Endothelial cell of umbilical vein (primary cell): Measurements from ENCODE around the gene DENND6A. TPM values are rescaled to one million over a fixed set of nuclear protein-coding genes. Genes with fewer than 3 reads are reported as not detected.

ENCODE experiments used
- BruUV-seq: library from RNA; stranded (reverse); fragments of 400-500 nt; replicated peaks from 2 replicates; lab custom pipeline; 2021; lab: Mats Ljungman, UMichigan
- CTCF ChIA-PET: fragments of 300-600, 350-600 bp; sonication (Branson Sonifier 250); formaldehyde crosslinking; loops from one replicate; lab custom pipeline; 2021; ENCODE audit warnings: antibody characterized with exemption, inconsistent platforms; lab: Charles Lee
- POLR2A ChIA-PET: fragments of 300-600, 350-600 bp; sonication (Branson Sonifier 250); formaldehyde crosslinking; loops from one replicate; lab custom pipeline; 2021; ENCODE audit warnings: antibody characterized with exemption, inconsistent platforms; lab: Charles Lee
- DNase-seq: peaks from one replicate; pipeline ENCODE4 v3.0.0-alpha.2; 2011; ENCODE audit warnings: low read depth, low spot score
- FAIRE-seq: peaks from 2 replicates; lab custom pipeline; 2011; peaks lifted over from hg19 to GRCh38; lab: Jason Lieb, UNC
- H2AFZ ChIP-seq: 2 replicates; pipeline ENCODE4 v1.6.0; 2012; ENCODE audit warnings: low read depth, low read length, control low read depth, inconsistent platforms
- H3K27ac ChIP-seq: 2 replicates; pipeline ENCODE4 v1.5.1; 2011; ENCODE audit warnings: low read depth, mild to moderate bottlenecking, control low read depth, low read length, moderate library complexity; ENCODE audit not compliant: insufficient read depth
- H3K27me3 ChIP-seq, 2 experiments: 2 replicates each; pipeline versions ENCODE4 v1.6.0 to v1.6.1; 2011; ENCODE audit warnings: low read length in 2 of 2, mixed read lengths in 1 of 2; ENCODE audit not compliant: control insufficient read depth in 2 of 2, insufficient read depth in 2 of 2
- H3K36me3 ChIP-seq, 2 experiments: 2 replicates in 1 of 2; 3 replicates in 1 of 2; pipeline ENCODE4 v1.5.1; 2011; ENCODE audit warnings: low read length in 2 of 2, mild to moderate bottlenecking in 1 of 2, moderate library complexity in 1 of 2; ENCODE audit not compliant: control insufficient read depth in 2 of 2, insufficient read depth in 2 of 2; ENCODE audit errors: extremely low read depth in 1 of 2
- H3K4me1 ChIP-seq: 3 replicates; pipeline ENCODE4 v1.5.1; 2011; ENCODE audit warnings: mild to moderate bottlenecking, low read length; ENCODE audit not compliant: control insufficient read depth, insufficient read depth; ENCODE audit errors: extremely low read depth
- H3K4me2 ChIP-seq: 2 replicates; pipeline ENCODE4 v1.6.1; 2011; ENCODE audit warnings: low read length, control low read depth, mixed read lengths; ENCODE audit not compliant: insufficient read depth
- H3K4me3 ChIP-seq, 3 experiments: fragments of 200-600 bp in 1 of 3; sonication (generic), shearing (Covaris generic) in 1 of 3; replicated peaks in 1 of 3; 2 replicates each; pipeline ENCODE4 v1.5.1; 2011 to 2016; ENCODE audit warnings: control low read depth in 3 of 3, low read length in 3 of 3, mild to moderate bottlenecking in 2 of 3, inconsistent platforms in 1 of 3, low read depth in 1 of 3, moderate library complexity in 1 of 3; ENCODE audit not compliant: insufficient read depth in 1 of 3
- H3K79me2 ChIP-seq: 2 replicates; pipeline ENCODE4 v1.6.0; 2012; ENCODE audit warnings: low read length, inconsistent platforms; ENCODE audit not compliant: control insufficient read depth, insufficient read depth
- H3K9ac ChIP-seq: replicated peaks from 2 replicates; pipeline ENCODE3; 2011; ENCODE audit warnings: low read length, control low read depth; ENCODE audit not compliant: insufficient read depth; ENCODE audit errors: extremely low read depth
- H3K9me1 ChIP-seq: replicated peaks from 3 replicates; pipeline ENCODE4 v1.6.0; 2011; ENCODE audit warnings: mild to moderate bottlenecking, low read length; ENCODE audit not compliant: control insufficient read depth, insufficient read depth; ENCODE audit errors: extremely low read depth
- H3K9me3 ChIP-seq: replicated peaks from 2 replicates; pipeline ENCODE4 v1.5.1; 2012; ENCODE audit warnings: low read length, inconsistent platforms; ENCODE audit not compliant: control insufficient read depth, insufficient read depth
- H4K20me1 ChIP-seq: replicated peaks from 2 replicates; pipeline ENCODE3; 2011; ENCODE audit warnings: mild to moderate bottlenecking, low read length; ENCODE audit not compliant: control insufficient read depth, insufficient read depth; ENCODE audit errors: extremely low read depth
- CTCF ChIP-seq, 2 donors: IDR thresholded peaks; 1 replicate in 1 of 2; 2 replicates in 1 of 2; pipeline ENCODE4 v1.5.1; 2011; ENCODE audit warnings: low read length in 2 of 2, mild to moderate bottlenecking in 2 of 2, moderate library complexity in 2 of 2, control low read depth in 1 of 2, inconsistent platforms in 1 of 2, low read depth in 1 of 2; ENCODE audit not compliant: insufficient read depth in 1 of 2; ENCODE audit errors: extremely low read depth in 1 of 2
- EZH2 ChIP-seq: IDR thresholded peaks from 2 replicates; pipeline ENCODE4 v1.6.1; 2012; ENCODE audit warnings: borderline replicate concordance, low read depth, mild to moderate bottlenecking, moderate library complexity, low read length, inconsistent platforms; ENCODE audit not compliant: severe bottlenecking
- FOS ChIP-seq: IDR thresholded peaks from 2 replicates; pipeline ENCODE4 v1.6.1; 2011; ENCODE audit warnings: mild to moderate bottlenecking, low read length, moderate library complexity, borderline replicate concordance; ENCODE audit not compliant: insufficient read depth
- GATA2 ChIP-seq: IDR thresholded peaks from 2 replicates; pipeline ENCODE4 v1.7.0; 2011; ENCODE audit warnings: low read depth, mild to moderate bottlenecking, moderate library complexity, mixed read lengths, low read length; ENCODE audit not compliant: insufficient read length, insufficient read depth
- JUN ChIP-seq: IDR thresholded peaks from 2 replicates; pipeline ENCODE4 v1.6.1; 2011; ENCODE audit warnings: borderline replicate concordance, low read depth; ENCODE audit not compliant: insufficient read length, insufficient read depth
- MAX ChIP-seq: IDR thresholded peaks from 2 replicates; pipeline ENCODE4 v1.6.1; 2011; ENCODE audit not compliant: insufficient read depth, insufficient read length
- MYC ChIP-seq: IDR thresholded peaks from one replicate; pipeline ENCODE4 v1.6.1; 2011; ENCODE audit warnings: mild to moderate bottlenecking, low read depth, low read length
- POLR2A ChIP-seq: IDR thresholded peaks from 2 replicates; pipeline ENCODE4 v1.6.1; 2012; ENCODE audit warnings: low read depth, mild to moderate bottlenecking, control low read depth, low read length
- POLR2AphosphoS5 ChIP-seq: IDR thresholded peaks from 2 replicates; pipeline ENCODE4 v1.6.1; 2012; ENCODE audit warnings: low read depth, mild to moderate bottlenecking, control low read depth, low read length, moderate library complexity; ENCODE audit not compliant: insufficient read depth
- dilution Hi-C: fragments of 300-500 bp; cut with MboI; formaldehyde crosslinking; loops from one replicate; pipeline ENCODE4 v1.15.0; 2019; ENCODE audit warnings: low sequenced_read_pairs; ENCODE audit not compliant: extremely low pct_ligation_motif_present
- intact Hi-C: fragments of 100-400 bp; cut with micrococcal nuclease; formaldehyde crosslinking; loops from one replicate; pipeline ENCODE4 v1.10.0; 2022
- polyA plus RNA-seq, 4 experiments: library from polyadenylated mRNA; depleted of rRNA in 3 of 4; stranded (reverse) in 3 of 4; unstranded in 1 of 4; fragments of >200 nt; gene quantifications; 2 replicates each; pipeline versions ENCODE4 v1.2.1 to v1.2.3, GENCODE V29; 2011 to 2012; ENCODE audit warnings: missing spikeins in 1 of 4
- total RNA-seq: library from RNA; stranded (reverse); gene quantifications from 2 replicates; pipeline ENCODE4 v1.2.3, GENCODE V29; 2021

DENND6A gene
- total and polyA plus RNA-seq, 2 donors (not counting 3 experiments of a cell fraction or from before 2014, with no cell fraction given): 12.7 to 25.0 TPM

GRCh38 chr3:57594144-57594543 is 98.7 kb downstream of the DENND6A start:
- H4K20me1 ChIP-seq: peaks cover 23% of the 10 kb centered on the region
- peak overlapping the region; percentile 99 for H3K9ac ChIP-seq
- dilution Hi-C loops (no loop called here), intact Hi-C loops (no loop called here)
- peaks cover 30% of the 10 kb centered on the region for H3K4me1 ChIP-seq
- CTCF ChIA-PET: interaction anchor here (0.9 to 1.7 kb wide), 3 partner anchors 14 to 197 kb away, joined by 3 to 4 read pairs (median 4); no protein-coding TSS in a partner anchor
- no peak overlapping the region for H3K27ac ChIP-seq
- H3K9me1 ChIP-seq: no peaks in the 10 kb centered on the region
- H3K36me3 ChIP-seq: no peaks in the 10 kb centered on the region
- no peak for FAIRE-seq
- TF ChIP-seq GATA2: no peak
- TF ChIP-seq CTCF (IDR thresholded peaks at IDR 0.05; ENCODE audit: extremely low read depth in 1 of 2, insufficient read depth in 1 of 2, low read depth in 1 of 2, low read length in 2 of 2): no peak
- TF ChIP-seq MYC: no peak
- no peak for TF ChIP-seq POLR2A
- no peak for TF ChIP-seq MAX
- H2AFZ ChIP-seq: no peak overlapping the region
- POLR2A ChIA-PET: no interaction called here
- peaks cover 79% of the 10 kb centered on the region for H3K79me2 ChIP-seq
- no peaks in the 10 kb centered on the region for H3K27me3 ChIP-seq
- peak overlapping the region in 1 of 3 experiments; percentile 93 for H3K4me3 ChIP-seq
- peak overlapping the region; percentile 98 for H3K4me2 ChIP-seq
- no TSS peak for BruUV-seq
- no peak for DNase-seq
- no peaks in the 10 kb centered on the region for H3K9me3 ChIP-seq

GRCh38 chr3:57592306-57592705 is 100.6 kb downstream of the DENND6A start:
- H3K27me3 ChIP-seq: no peaks in the 10 kb centered on the region
- no peaks in the 10 kb centered on the region for H3K36me3 ChIP-seq
- no peaks in the 10 kb centered on the region for H3K9me1 ChIP-seq
- no peak overlapping the region for H3K27ac ChIP-seq
- intact Hi-C loops: no loop called here
- peaks cover 20% of the 10 kb centered on the region for H3K4me1 ChIP-seq
- no peaks in the 10 kb centered on the region for H3K9me3 ChIP-seq
- ChIA-PET POLR2A (no interaction called here), CTCF (interaction anchor here (1.3 kb wide), 1 partner anchor 194 kb away, joined by 5 read pairs; no protein-coding TSS in a partner anchor)
- dilution Hi-C loops: no loop called here
- no TSS peak for BruUV-seq
- H3K4me2 ChIP-seq: no peak overlapping the region
- no peak for DNase-seq
- H3K4me3 ChIP-seq: no peak overlapping the region
- no peak overlapping the region for H2AFZ ChIP-seq
- peaks cover 97% of the 10 kb centered on the region for H3K79me2 ChIP-seq
- TF ChIP-seq CTCF (IDR thresholded peaks at IDR 0.05; ENCODE audit: extremely low read depth in 1 of 2, insufficient read depth in 1 of 2, low read depth in 1 of 2, low read length in 2 of 2): no peak
- TF ChIP-seq POLR2A: no peak
- TF ChIP-seq MYC: no peak
- no peak for TF ChIP-seq EZH2
- no peak for TF ChIP-seq JUN
- TF ChIP-seq MAX: no peak
- no peak for TF ChIP-seq GATA2
- no peak for TF ChIP-seq POLR2AphosphoS5
- TF ChIP-seq FOS: no peak
- peaks cover 25% of the 10 kb centered on the region for H4K20me1 ChIP-seq
- no peak for FAIRE-seq
- no peak overlapping the region for H3K9ac ChIP-seq
